GM21528 (cell line): Measurements from ENCODE around the gene PGM5.

ENCODE experiments used
- ATAC-seq: cut with Tn5 transposase; IDR thresholded peaks from one replicate; pipeline ENCODE4 v1.9.1; 2021; ENCODE audit warnings: mild to moderate bottlenecking, moderate library complexity; ENCODE audit not compliant: unreplicated experiment, low FRiP score

Gene PGM5

GRCh38 chr9:68493541-68493940, 137.1 kb downstream of the PGM5 start:
- no peak for ATAC-seq

- ATAC-seq: no peak
Measured at GRCh38 chr9:68493958-68494577, 137.7 kb downstream of the PGM5 start.

GRCh38 chr9:68495247-68495646, 138.8 kb downstream of the PGM5 start:
- no peak for ATAC-seq

GRCh38 chr9:68496356-68496755, 139.9 kb downstream of the PGM5 start:
- ATAC-seq: no peak

GRCh38 chr9:68497629-68498028, 141.2 kb downstream of the PGM5 start:
- no peak for ATAC-seq

GRCh38 chr9:68498816-68499215, 142.4 kb downstream of the PGM5 start:
- ATAC-seq: no peak

- no peak for ATAC-seq
Measured at GRCh38 chr9:68500457-68501381, 144.3 kb downstream of the PGM5 start.

- no peak for ATAC-seq
Measured at GRCh38 chr9:68502279-68502678, 145.9 kb downstream of the PGM5 start.

- ATAC-seq: no peak
Measured at GRCh38 chr9:68505681-68506409, 149.4 kb downstream of the PGM5 start.

GRCh38 chr9:68506551-68506950, 150.1 kb downstream of the PGM5 start:
- no peak for ATAC-seq

GRCh38 chr9:68507130-68507805, 150.9 kb downstream of the PGM5 start:
- no peak for ATAC-seq

- no peak for ATAC-seq
Measured at GRCh38 chr9:68507806-68508145, 151.4 kb downstream of the PGM5 start.

- ATAC-seq: no peak
Measured at GRCh38 chr9:68508547-68508946, 152.1 kb downstream of the PGM5 start.

GRCh38 chr9:68509689-68510088, 153.3 kb downstream of the PGM5 start:
- ATAC-seq: no peak

GRCh38 chr9:68513385-68513784, 157.0 kb downstream of the PGM5 start:
- ATAC-seq: no peak

- no peak for ATAC-seq
Measured at GRCh38 chr9:68513981-68514380, 157.6 kb downstream of the PGM5 start.

GRCh38 chr9:68515326-68516017, 159.1 kb downstream of the PGM5 start:
- no peak for ATAC-seq

GRCh38 chr9:68522131-68522530, 165.7 kb downstream of the PGM5 start:
- no peak for ATAC-seq

- ATAC-seq: no peak
Measured at GRCh38 chr9:68522954-68523353, 166.5 kb downstream of the PGM5 start.

- ATAC-seq: no peak
Measured at GRCh38 chr9:68523367-68523936, 167.0 kb downstream of the PGM5 start.
